CD14-positive monocyte (primary cell): ENCODE results near the gene CYB5D1. TPM values are rescaled to one million over a fixed set of nuclear protein-coding genes. Genes with fewer than 3 reads are reported as not detected.

Source experiments
- DNase-seq, 3 donors: peaks; one replicate each; pipeline ENCODE4 v3.0.0-alpha.2; 2011 to 2022
- H2AFZ ChIP-seq: 2 replicates; pipeline ENCODE4 v1.6.0; 2012; ENCODE audit warnings: mild to moderate bottlenecking, low read depth, low read length, inconsistent platforms; ENCODE audit not compliant: insufficient read depth, poor library complexity, severe bottlenecking
- H3K27ac ChIP-seq, 2 donors: 1 replicate in 1 of 2; 2 replicates in 1 of 2; pipeline ENCODE4 v1.5.1; 2012 to 2013; ENCODE audit warnings: low read length in 2 of 2, control low read depth in 1 of 2, inconsistent platforms in 1 of 2, low read depth in 1 of 2, mild to moderate bottlenecking in 1 of 2
- H3K27me3 ChIP-seq, 2 donors: one replicate each; pipeline versions ENCODE4 v1.6.0 to v1.6.1; 2011 to 2013; ENCODE audit warnings: low read length in 2 of 2; ENCODE audit not compliant: control insufficient read depth in 2 of 2, insufficient read depth in 2 of 2
- H3K36me3 ChIP-seq, 2 donors: replicated peaks in 1 of 2; 1 replicate in 1 of 2; 2 replicates in 1 of 2; pipeline versions ENCODE4 v1.5.1 to v1.6.1; 2012 to 2013; ENCODE audit warnings: low read length in 2 of 2, control low read depth in 1 of 2, inconsistent platforms in 1 of 2, mild to moderate bottlenecking in 1 of 2; ENCODE audit not compliant: insufficient read depth in 2 of 2, control insufficient read depth in 1 of 2
- H3K4me1 ChIP-seq, 2 donors: 1 replicate in 1 of 2; 2 replicates in 1 of 2; pipeline versions ENCODE4 v1.5.1 to v1.6.1; 2012 to 2013; ENCODE audit warnings: low read length in 2 of 2, control low read depth in 1 of 2, inconsistent platforms in 1 of 2, mild to moderate bottlenecking in 1 of 2, moderate library complexity in 1 of 2; ENCODE audit not compliant: insufficient read depth in 2 of 2, control insufficient read depth in 1 of 2
- H3K4me2 ChIP-seq: replicated peaks from 2 replicates; pipeline ENCODE3; 2012; ENCODE audit warnings: low read length, moderate library complexity, mild to moderate bottlenecking; ENCODE audit not compliant: poor library complexity, severe bottlenecking; ENCODE audit errors: extremely low read depth
- H3K4me3 ChIP-seq, 3 experiments: fragments of 200-600 bp in 1 of 3; sonication (generic) in 1 of 3; replicated peaks in 1 of 3; 1 replicate in 2 of 3; 2 replicates in 1 of 3; pipeline ENCODE4 v1.5.1; 2011 to 2013; ENCODE audit warnings: low read length in 3 of 3, mild to moderate bottlenecking in 3 of 3, control low read depth in 2 of 3, low read depth in 2 of 3, inconsistent platforms in 1 of 3, moderate library complexity in 1 of 3
- H3K79me2 ChIP-seq: 2 replicates; pipeline ENCODE4 v1.6.0; 2012; ENCODE audit warnings: mild to moderate bottlenecking, control low read depth, inconsistent platforms, low read length, moderate library complexity; ENCODE audit not compliant: insufficient read depth
- H3K9ac ChIP-seq: 2 replicates; pipeline ENCODE4 v1.6.0; 2017; ENCODE audit warnings: low read length, mild to moderate bottlenecking; ENCODE audit not compliant: insufficient read depth, poor library complexity, severe bottlenecking
- H3K9me3 ChIP-seq, 2 donors: replicated peaks in 1 of 2; 1 replicate in 1 of 2; 2 replicates in 1 of 2; pipeline versions ENCODE4 v1.5.1 to v1.6.1; 2012 to 2013; ENCODE audit warnings: low read length in 2 of 2, control low read depth in 1 of 2; ENCODE audit not compliant: control insufficient read depth in 1 of 2, insufficient read depth in 1 of 2
- H4K20me1 ChIP-seq: 2 replicates; pipeline ENCODE4 v1.6.0; 2012; ENCODE audit warnings: mild to moderate bottlenecking, low read length, control low read depth, moderate library complexity; ENCODE audit not compliant: insufficient read depth
- H3K27ac Mint-ChIP-seq, 7 donors: one replicate each; pipeline ENCODE4 v1.8.0; 2020; ENCODE audit warnings: mild to moderate bottlenecking in 7 of 7, mixed read lengths in 7 of 7, moderate library complexity in 6 of 7, inconsistent platforms in 2 of 7
- H3K27me3 Mint-ChIP-seq, 3 donors: one replicate each; pipeline ENCODE4 v1.8.0; 2021 to 2022; ENCODE audit warnings: low read depth in 3 of 3, mild to moderate bottlenecking in 3 of 3, mixed read lengths in 3 of 3, moderate library complexity in 3 of 3, inconsistent platforms in 1 of 3
- H3K36me3 Mint-ChIP-seq, 2 donors: one replicate each; pipeline ENCODE4 v1.8.0; 2020; ENCODE audit warnings: mixed read lengths in 2 of 2, inconsistent platforms in 1 of 2, mild to moderate bottlenecking in 1 of 2
- H3K4me1 Mint-ChIP-seq: one replicate; pipeline ENCODE4 v1.8.0; 2020; ENCODE audit warnings: mild to moderate bottlenecking, mixed read lengths
- H3K4me3 Mint-ChIP-seq, 2 donors: one replicate each; pipeline ENCODE4 v1.8.0; 2020; ENCODE audit warnings: mild to moderate bottlenecking in 2 of 2, mixed read lengths in 2 of 2, moderate library complexity in 1 of 2
- H3K9me3 Mint-ChIP-seq, 7 donors: one replicate each; pipeline ENCODE4 v1.8.0; 2020 to 2022; ENCODE audit warnings: mixed read lengths in 7 of 7, mild to moderate bottlenecking in 6 of 7, moderate library complexity in 6 of 7, inconsistent platforms in 2 of 7
- CTCF ChIP-seq: fragments of 200-600 bp; IDR thresholded peaks from one replicate; pipeline ENCODE4 v1.8.0; 2022; ENCODE audit warnings: antibody characterized with exemption, mild to moderate bottlenecking
- WGBS: methylation state at CpG from one replicate; pipeline ENCODE4 v1.1.5; 2013; ENCODE audit warnings: missing lambda C conversion rate; ENCODE audit not compliant: insufficient coverage; 5-methylcytosine and 5-hydroxymethylcytosine counted together
- intact Hi-C, 2 donors: fragments of 100-400 bp; cut with micrococcal nuclease; formaldehyde crosslinking; loops; one replicate each; pipeline versions ENCODE4 v1.15.0 to v1.15.1; 2023
- polyA plus RNA-seq, 3 donors: library from polyadenylated mRNA; depleted of rRNA in 1 of 3; unstranded in 2 of 3; stranded (reverse) in 1 of 3; fragments of 300-500 nt in 2 of 3; fragments of >200 nt in 1 of 3; fragmentation: Illumina TruSeq in 2 of 3; gene quantifications; 1 replicate in 2 of 3; 2 replicates in 1 of 3; pipeline ENCODE4 v1.2.3, GENCODE V29; 2012 to 2021

The CYB5D1 gene
- polyA plus RNA-seq, 3 donors: 0.50 to 4.8 (median 0.98) TPM

GRCh38 chr17:7839190-7839875 lies 18.5 kb upstream of the CYB5D1 start:
- H3K79me2 ChIP-seq: peaks cover 59% of the 10 kb centered on the region
- H4K20me1 ChIP-seq: peaks cover 7% of the 10 kb centered on the region
- H3K9ac ChIP-seq: peak overlapping the region; percentile 68
- peak overlapping the region; percentile 78 for H3K4me2 ChIP-seq
- H3K27me3 Mint-ChIP-seq: peaks cover 0 to 15% (median 6%) of the 10 kb centered on the region in 3 donors
- peaks cover 0 to 3% of the 10 kb centered on the region in 2 donors for H3K36me3 ChIP-seq
- peak overlapping the region; percentile 88 to 98 for H3K4me3 Mint-ChIP-seq
- H3K27me3 ChIP-seq: no peaks in the 10 kb centered on the region
- no peak overlapping the region for H2AFZ ChIP-seq
- WGBS: 11% methylated on average over 3 of the region's 6 CpGs
- H3K4me3 ChIP-seq: peak overlapping the region; percentile 54 to 92 (median 57)
- peaks cover 53% of the 10 kb centered on the region for H3K4me1 Mint-ChIP-seq
- intact Hi-C loops: loop anchor here in 1 of 2 donors (10.0 kb wide), 1 partner anchor 315 kb away; the partner anchor contains the start of gene PER1
- peak overlapping the region; percentile 96 to 100 for H3K27ac ChIP-seq
- H3K36me3 Mint-ChIP-seq: peaks cover 17 to 27% of the 10 kb centered on the region in 2 donors
- H3K27ac Mint-ChIP-seq: peak overlapping the region; percentile 97 to 100 (median 100)
- TF ChIP-seq CTCF: no peak
- no peaks in the 10 kb centered on the region for H3K9me3 ChIP-seq
- H3K4me1 ChIP-seq: peaks cover 64 to 65% of the 10 kb centered on the region in 2 donors
- peak; percentile 80 to 86 (median 85) for DNase-seq
- H3K9me3 Mint-ChIP-seq: peaks cover 0 to 5% (median 0%) of the 10 kb centered on the region in 7 donors

- peak overlapping the region; percentile 97 to 100 (median 100) for H3K27ac Mint-ChIP-seq
- peaks cover 61% of the 10 kb centered on the region in 2 donors for H3K4me1 ChIP-seq
- H3K27me3 ChIP-seq: no peaks in the 10 kb centered on the region
- peak overlapping the region; percentile 95 to 98 for H3K4me3 Mint-ChIP-seq
- peaks cover 17 to 27% of the 10 kb centered on the region in 2 donors for H3K36me3 Mint-ChIP-seq
- peaks cover 0 to 3% of the 10 kb centered on the region in 2 donors for H3K36me3 ChIP-seq
- peak overlapping the region in 1 of 3 experiments; percentile 92 for H3K4me3 ChIP-seq
- peaks cover 0 to 5% (median 0%) of the 10 kb centered on the region in 7 donors for H3K9me3 Mint-ChIP-seq
- no CpG with 5 or more reads among the region's 2 CpGs for WGBS
- H3K4me2 ChIP-seq: peak overlapping the region; percentile 78
- H3K9me3 ChIP-seq: no peaks in the 10 kb centered on the region
- TF ChIP-seq CTCF: no peak
- H4K20me1 ChIP-seq: peaks cover 12% of the 10 kb centered on the region
- peaks cover 64% of the 10 kb centered on the region for H3K79me2 ChIP-seq
- H3K27me3 Mint-ChIP-seq: peaks cover 0 to 15% (median 6%) of the 10 kb centered on the region in 3 donors
- H3K9ac ChIP-seq: no peak overlapping the region
- H2AFZ ChIP-seq: no peak overlapping the region
- intact Hi-C loops: loop anchor here (5.0 to 10.0 kb wide), 6 partner anchors 92 to 358 kb away; partner anchors contain the start of genes CD68 (in 2 of the 2), CNTROB (in 1 of the 2), PER1 (in 1 of the 2) and POLR2A (in 1 of the 2)
- no peak for DNase-seq
- peaks cover 49% of the 10 kb centered on the region for H3K4me1 Mint-ChIP-seq
- peak overlapping the region; percentile 96 to 100 for H3K27ac ChIP-seq
Observed at GRCh38 chr17:7839876-7840261, 17.9 kb upstream of the CYB5D1 start.
